Glutamatergic neuron (in vitro differentiated cells): Measurements from ENCODE around the gene OR51D1. TPM values are rescaled to one million over a fixed set of nuclear protein-coding genes. Genes with fewer than 3 reads are reported as not detected.

Experiments
- DNase-seq: peaks from one replicate; pipeline ENCODE4 v3.0.0; 2022
- H3K27ac Mint-ChIP-seq: one replicate; pipeline ENCODE4 v1.8.0; 2020; ENCODE audit warnings: mild to moderate bottlenecking, mixed read lengths, inconsistent platforms; ENCODE audit not compliant: unreplicated experiment
- H3K27me3 Mint-ChIP-seq: one replicate; pipeline ENCODE4 v1.8.0; 2020; ENCODE audit warnings: mild to moderate bottlenecking, moderate library complexity, mixed read lengths, inconsistent platforms; ENCODE audit not compliant: unreplicated experiment
- H3K36me3 Mint-ChIP-seq: one replicate; pipeline ENCODE4 v1.8.0; 2020; ENCODE audit warnings: mild to moderate bottlenecking, mixed read lengths, inconsistent platforms; ENCODE audit not compliant: unreplicated experiment
- H3K4me1 Mint-ChIP-seq: one replicate; pipeline ENCODE4 v1.8.0; 2020; ENCODE audit warnings: mild to moderate bottlenecking, low read depth, mixed read lengths, inconsistent platforms; ENCODE audit not compliant: unreplicated experiment
- H3K4me3 Mint-ChIP-seq: one replicate; pipeline ENCODE4 v1.8.0; 2020; ENCODE audit warnings: mild to moderate bottlenecking, mixed read lengths, inconsistent platforms; ENCODE audit not compliant: unreplicated experiment
- H3K9me3 Mint-ChIP-seq: one replicate; pipeline ENCODE4 v1.8.0; 2020; ENCODE audit warnings: mild to moderate bottlenecking, moderate library complexity, mixed read lengths, inconsistent platforms; ENCODE audit not compliant: unreplicated experiment
- CTCF ChIP-seq: fragments of 200-600 bp; sonication (generic); IDR thresholded peaks from one replicate; pipeline ENCODE4 v1.5.0; 2021; ENCODE audit not compliant: partially characterized antibody, unreplicated experiment
- total RNA-seq: library from RNA; stranded (reverse); fragmentation: NEBNext Ultra II Directional; extraction: Animal tissue kit (Norgen Biotek cat#: 25700); gene quantifications from one replicate; pipeline ENCODE4 v1.2.1, GENCODE V29; 2021; ENCODE audit not compliant: unreplicated experiment

The OR51D1 gene
- total RNA-seq, 1 donor from 2014 or later, result not detected

- Mint-ChIP-seq H3K36me3 (no peaks in the 10 kb centered on the region), H3K27me3 (no peaks in the 10 kb centered on the region), H3K4me1 (no peaks in the 10 kb centered on the region), H3K4me3 (no peak overlapping the region), H3K27ac (no peak overlapping the region), H3K9me3 (peaks cover 1% of the 10 kb centered on the region)
- TF ChIP-seq CTCF, result no peak
- DNase-seq, result no peak
Observed at GRCh38 chr11:4611986-4612385, 25.3 kb upstream of the OR51D1 start.

GRCh38 chr11:4615856-4616444 is 21.3 kb upstream of the OR51D1 start:
- DNase-seq, result no peak
- Mint-ChIP-seq H3K36me3 (no peaks in the 10 kb centered on the region), H3K27me3 (no peaks in the 10 kb centered on the region), H3K4me1 (no peaks in the 10 kb centered on the region), H3K9me3 (no peaks in the 10 kb centered on the region), H3K4me3 (no peak overlapping the region), H3K27ac (no peak overlapping the region)
- no peak for TF ChIP-seq CTCF

GRCh38 chr11:4619514-4619913 is 17.8 kb upstream of the OR51D1 start:
- no peak overlapping the region for H3K27ac Mint-ChIP-seq
- TF ChIP-seq CTCF, result no peak
- H3K4me1 Mint-ChIP-seq, result no peaks in the 10 kb centered on the region
- H3K27me3 Mint-ChIP-seq, result no peaks in the 10 kb centered on the region
- H3K36me3 Mint-ChIP-seq, result no peaks in the 10 kb centered on the region
- no peak for DNase-seq
- peaks cover 1% of the 10 kb centered on the region for H3K9me3 Mint-ChIP-seq
- no peak overlapping the region for H3K4me3 Mint-ChIP-seq

- DNase-seq, result peak; percentile 84
- Mint-ChIP-seq H3K4me1 (peaks cover 5% of the 10 kb centered on the region), H3K27me3 (peaks cover 3% of the 10 kb centered on the region), H3K4me3 (no peak overlapping the region), H3K27ac (no peak overlapping the region), H3K9me3 (peaks cover 1% of the 10 kb centered on the region), H3K36me3 (no peaks in the 10 kb centered on the region)
- TF ChIP-seq CTCF, result peak; percentile 93
Observed at GRCh38 chr11:4626207-4627099, 10.8 kb upstream of the OR51D1 start.

- H3K4me1 Mint-ChIP-seq, result no peaks in the 10 kb centered on the region
- H3K9me3 Mint-ChIP-seq, result no peaks in the 10 kb centered on the region
- no peak overlapping the region for H3K4me3 Mint-ChIP-seq
- H3K27me3 Mint-ChIP-seq, result no peaks in the 10 kb centered on the region
- DNase-seq, result no peak
- no peak overlapping the region for H3K27ac Mint-ChIP-seq
- TF ChIP-seq CTCF, result no peak
- H3K36me3 Mint-ChIP-seq, result no peaks in the 10 kb centered on the region
Observed at GRCh38 chr11:4636136-4636535, 1.1 kb upstream of the OR51D1 start.
